CD4-positive, alpha-beta T cell treated with Interleukin-12 subunit alpha and Interleukin-12 subunit beta, for 1 hour (primary cell): Measurements from ENCODE around the gene HLA-DRB1.
"Not testable (repeated sequence)": the region's sequence is repeated elsewhere in the genome, so short reads cannot be mapped to it uniquely, and the experiment has no call there.

ENCODE experiments used
- DNase-seq: peaks from one replicate; pipeline ENCODE4 v3.0.0-alpha.2; 2020

HLA-DRB1 gene

DNA sequence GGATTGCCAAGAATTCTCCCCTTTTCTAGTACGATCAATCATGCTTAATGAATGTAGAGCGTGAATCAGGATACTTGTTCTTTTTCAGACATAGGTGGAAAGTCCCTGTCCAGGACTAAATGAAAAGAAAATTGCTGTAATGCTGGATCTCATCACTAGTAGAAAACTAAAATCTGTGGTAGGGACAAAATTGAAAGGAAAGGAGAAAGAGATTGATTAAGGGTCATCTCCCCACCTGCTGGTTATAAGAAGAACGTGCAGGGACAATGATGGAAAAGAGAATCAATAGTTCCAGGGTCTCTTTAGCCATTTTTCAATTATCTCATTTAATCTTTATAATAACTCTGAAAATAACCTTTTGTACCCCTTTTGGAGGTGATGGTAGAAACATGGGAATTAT, 18.7 kb upstream of the HLA-DRB1 start:
- DNase-seq: no peak

DNA sequence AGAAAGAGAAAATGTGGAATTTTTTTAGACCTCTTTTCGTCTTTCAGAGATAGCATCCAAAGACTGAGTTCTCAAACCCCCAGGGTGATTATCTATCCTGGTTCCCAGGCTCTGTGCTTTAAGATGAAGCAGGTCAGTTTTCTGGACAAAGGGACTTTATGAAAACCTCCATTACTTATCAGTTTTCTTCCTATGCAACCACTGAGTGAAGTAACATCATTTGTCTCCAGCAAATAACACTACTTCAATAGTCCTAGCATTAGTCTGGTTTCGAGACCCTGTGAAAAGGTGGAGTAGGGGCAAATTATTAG, 18.3 kb upstream of the HLA-DRB1 start:
- DNase-seq: no peak

DNA sequence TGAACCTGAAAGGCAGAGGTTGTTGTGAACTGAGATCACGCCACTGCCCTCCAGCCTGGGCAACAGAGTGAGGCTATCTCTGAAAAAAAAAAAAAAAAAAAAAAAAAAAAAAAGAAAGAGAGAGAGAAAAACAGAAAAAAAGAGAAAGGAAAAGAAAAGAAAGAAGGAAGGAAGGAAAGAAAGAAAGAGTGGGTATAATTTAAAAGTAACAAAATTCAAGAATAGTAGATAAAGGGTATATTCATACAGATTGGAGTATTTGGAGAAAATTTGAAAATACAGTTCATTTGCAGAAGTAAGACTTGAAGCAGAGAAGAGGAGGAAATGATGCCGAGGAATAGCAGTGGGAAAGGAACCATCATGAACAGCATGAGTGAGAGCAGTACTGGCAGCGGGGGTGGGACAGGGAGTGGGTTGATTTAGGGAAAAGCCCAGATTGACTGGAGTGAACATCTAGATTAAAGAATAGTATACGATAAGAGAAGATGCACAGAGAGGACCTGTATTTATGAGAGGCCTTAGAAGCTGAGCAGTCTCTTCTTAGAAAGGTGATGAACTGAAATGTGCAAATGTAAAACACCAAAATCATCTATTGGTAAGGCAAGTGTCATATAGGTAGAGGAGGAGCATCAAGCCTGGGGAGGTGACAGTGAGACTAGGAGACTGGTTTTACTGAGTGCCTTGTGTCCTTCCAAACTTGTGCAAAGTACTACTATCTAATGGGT, 17.8 kb upstream of the HLA-DRB1 start:
- no peak for DNase-seq

DNA sequence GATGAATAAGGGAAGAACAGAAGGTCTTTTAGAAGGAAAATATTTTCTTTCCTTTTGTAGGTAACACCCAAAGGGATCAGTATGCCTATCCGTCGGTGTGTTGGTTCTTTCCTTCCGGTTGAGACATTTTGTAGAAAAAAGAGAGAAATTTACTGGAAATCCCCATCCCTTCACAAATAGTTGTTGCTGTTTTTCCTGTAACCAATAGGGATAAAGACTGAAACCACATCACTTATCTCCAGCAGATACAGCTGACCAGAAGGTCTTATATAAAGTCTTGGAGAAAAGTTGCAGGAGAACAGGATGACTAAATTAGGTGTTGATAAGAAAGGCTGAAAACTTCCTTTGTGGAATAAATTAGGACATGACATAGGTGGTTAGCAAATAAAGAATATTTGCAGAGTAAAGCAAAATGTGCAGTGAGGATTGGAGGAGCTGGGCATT, 14.8 kb upstream of the HLA-DRB1 start:
- peak; percentile 40 for DNase-seq

DNA sequence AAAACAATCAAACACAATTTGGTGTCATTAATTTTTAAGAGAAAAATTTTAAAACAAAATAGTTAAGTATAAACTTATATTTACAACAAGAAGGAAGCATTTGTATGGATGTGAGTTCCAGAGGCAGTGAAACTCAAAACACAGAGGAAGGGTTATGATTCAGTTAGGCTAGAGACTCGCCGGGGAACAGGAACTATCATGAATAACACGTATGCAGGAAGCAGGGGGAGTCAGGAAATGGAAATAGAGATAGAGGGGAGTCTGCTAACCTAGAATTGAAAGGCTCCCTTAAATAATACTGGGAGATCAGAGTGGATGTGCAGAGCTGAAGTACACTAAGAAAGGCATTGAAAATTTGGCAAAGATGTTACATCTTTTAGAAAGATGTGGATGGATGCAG, 14.2 kb upstream of the HLA-DRB1 start:
- DNase-seq: no peak

DNA sequence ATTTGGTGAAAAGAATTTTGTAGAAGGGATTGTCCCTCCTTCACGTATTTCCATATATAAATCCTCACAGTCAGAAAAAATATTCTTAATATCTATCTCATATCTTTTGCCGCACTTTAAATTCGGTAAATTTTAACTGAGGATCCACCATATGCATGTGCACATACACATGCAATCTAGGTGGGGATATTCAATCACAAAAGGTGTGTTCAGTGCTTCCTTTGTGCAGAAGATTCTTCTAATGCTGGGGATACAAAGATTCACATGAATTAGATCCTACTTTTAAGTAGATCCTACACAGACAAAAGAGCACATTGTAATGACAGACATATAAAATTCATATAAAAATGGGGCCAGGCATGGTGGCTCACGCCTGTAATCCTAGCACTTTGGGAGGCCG, 13.6 kb upstream of the HLA-DRB1 start:
- no peak for DNase-seq

DNA sequence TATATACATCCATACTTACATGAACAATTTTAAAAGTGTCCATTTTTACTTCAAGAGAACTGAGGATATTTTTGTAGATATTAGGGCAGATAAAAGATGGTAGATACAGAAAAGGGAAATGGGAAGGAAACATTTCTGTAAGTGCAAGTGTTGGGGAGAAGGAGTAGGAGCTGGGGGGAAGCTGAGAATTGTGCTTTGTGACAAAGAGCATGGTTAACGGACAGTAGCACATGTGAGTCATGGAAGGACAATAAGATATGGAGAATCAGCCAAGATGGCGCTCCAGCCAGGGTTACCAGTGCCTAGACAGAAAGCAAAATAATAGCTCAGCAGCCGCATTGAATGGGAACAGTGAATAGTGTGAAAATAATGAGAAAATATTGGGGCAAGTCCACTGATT, 12.7 kb upstream of the HLA-DRB1 start:
- DNase-seq: no peak

DNA sequence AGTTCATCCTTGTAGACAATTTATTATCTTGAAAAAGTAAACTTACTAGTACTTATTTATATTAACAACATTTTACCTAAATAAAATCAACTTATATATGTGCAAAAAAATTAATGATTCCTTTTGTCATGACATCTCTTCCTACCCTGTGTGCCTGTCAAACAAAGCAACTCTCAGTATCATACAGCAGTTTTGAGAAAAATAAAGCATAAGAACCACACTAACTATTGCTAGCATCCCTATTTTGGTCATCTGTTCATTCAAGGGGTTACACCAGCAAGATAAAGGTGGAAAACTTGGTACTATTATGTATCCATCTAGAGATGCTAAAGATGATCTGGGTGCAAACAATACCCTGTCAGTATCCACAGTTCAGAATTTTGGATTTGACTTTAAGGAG, 7.4 kb upstream of the HLA-DRB1 start:
- DNase-seq: no peak

DNA sequence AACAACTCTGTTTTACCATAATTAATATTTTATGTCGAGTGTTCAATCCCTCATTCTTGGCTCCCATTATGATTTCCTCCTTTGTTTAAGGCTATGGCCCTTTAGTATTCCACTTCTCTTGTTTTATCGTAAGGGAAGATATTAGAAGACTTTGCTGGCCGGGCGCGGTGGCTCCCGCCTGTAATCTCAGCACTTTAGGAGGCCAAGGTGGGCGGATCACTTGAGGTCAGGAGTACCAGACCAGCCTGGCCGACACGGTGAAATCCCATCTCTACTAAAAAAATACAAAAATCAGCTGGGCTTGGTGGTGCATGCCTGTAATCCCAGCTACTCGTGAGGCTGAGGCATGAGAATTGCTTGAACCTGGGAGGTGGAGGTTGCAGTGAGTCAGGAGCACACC, 1.1 kb upstream of the HLA-DRB1 start:
- DNase-seq: not testable (repeated sequence)

DNA sequence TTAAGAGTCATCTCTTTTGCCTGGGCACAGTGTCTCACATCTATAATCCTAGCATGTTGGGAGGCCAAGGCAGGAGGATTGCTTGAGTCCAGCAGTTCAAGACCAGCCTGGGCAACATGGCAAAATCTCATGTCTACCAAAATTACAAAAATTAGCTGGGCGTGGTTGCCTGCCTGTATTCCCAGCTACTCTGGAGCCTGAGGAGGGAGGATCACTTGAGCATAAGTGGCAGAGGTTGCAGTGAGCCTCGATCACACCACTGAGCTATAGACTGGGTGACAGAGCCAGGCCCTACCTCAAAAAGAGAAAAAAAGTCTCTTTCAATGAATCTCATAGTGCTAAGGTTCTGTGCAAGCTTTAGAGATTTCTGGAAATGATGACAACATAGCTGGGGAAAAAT, 1.5 kb downstream of the HLA-DRB1 start:
- DNase-seq: no peak

DNA sequence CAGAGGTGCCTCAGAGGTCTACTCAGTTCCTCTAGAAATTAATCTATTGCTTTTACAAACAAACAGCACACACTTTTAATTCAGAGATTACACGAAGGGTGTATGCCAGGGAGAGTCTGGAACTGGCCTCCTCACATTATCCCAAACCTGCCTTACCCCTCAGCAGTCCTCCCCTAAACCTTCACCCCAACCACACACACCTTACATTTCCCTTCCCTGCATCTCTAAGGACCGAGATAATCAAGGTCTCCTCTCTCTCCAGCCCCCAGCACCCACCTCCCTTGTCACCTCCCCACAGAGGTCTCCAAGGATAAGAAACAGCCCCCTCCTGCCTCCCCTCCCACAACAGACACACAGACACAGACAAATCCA, 6.1 kb downstream of the HLA-DRB1 start:
- no peak for DNase-seq

DNA sequence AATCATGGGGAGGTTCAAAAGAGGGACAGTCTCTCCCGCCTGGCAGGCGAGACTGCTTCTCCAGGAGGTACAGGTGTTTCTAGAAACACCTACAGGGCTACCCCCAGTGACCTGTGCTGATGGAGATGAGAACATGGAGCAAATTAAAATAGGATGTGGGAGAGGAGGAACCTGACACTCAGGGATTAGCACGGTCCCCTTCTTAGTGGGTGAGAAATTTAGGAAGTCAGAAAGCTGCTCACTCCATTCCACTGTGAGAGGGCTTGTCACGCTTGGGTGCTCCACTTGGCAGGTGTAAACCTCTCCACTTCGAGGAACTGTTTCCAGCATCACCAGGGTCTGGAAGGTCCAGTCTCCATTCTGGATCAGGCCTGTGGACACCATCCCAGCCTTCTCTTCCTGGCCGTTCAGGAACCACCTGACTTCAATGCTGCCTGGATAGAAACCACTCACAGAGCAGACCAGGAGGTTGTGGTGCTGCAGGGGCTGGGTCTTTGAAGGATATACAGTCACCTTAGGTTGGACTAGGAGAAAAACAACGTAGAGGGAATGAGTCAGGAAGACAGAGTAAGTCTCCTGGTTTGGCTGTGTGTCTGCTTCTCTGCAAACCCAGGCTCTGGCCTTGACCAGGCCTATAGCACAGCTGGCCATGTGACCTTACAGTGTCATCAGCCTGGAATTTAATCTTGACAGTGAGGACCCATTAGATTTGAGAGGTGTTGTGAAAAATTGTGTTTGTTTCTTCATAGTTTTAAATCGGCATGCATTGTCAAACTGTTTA, 8.1 kb downstream of the HLA-DRB1 start:
- no peak for DNase-seq

DNA sequence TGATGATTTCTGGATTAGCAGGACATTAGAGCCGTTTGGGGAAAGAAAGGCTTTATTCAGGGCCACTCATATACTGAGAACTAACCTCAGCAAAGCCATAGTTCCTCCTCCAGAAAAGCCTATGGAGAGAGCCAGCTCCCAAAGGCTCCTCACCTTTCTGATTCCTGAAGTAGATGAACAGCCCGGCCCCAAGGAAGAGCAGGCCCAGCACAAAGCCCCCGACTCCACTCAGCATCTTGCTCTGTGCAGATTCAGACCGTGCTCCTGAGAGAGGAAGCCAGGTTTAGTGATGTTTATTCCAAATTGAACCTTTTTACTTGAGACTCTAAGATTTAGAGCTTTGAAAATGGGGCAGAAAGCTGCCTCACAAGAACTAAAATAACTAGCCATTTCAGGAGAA, 9.1 kb downstream of the HLA-DRB1 start:
- no peak for DNase-seq

DNA sequence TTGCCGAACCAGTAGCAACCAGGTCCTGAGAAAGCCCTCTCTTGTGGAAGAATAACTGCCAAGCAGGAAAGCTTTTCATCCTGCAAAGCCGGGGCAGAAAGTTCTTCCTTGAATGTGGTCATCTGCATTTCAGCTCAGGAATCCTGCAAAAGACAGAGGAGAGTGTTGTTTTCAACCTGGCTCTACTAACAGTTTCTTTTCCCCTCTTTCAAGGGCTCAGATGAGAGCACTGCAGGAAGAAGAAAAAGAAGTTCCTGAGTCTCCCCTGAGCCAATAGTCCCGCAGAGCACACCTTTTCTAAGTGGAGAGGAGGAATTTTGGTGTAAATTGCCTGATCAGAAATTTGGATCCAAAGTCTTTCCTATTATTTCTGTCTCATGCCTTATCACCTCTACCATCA, 10.7 kb downstream of the HLA-DRB1 start:
- no peak for DNase-seq

DNA sequence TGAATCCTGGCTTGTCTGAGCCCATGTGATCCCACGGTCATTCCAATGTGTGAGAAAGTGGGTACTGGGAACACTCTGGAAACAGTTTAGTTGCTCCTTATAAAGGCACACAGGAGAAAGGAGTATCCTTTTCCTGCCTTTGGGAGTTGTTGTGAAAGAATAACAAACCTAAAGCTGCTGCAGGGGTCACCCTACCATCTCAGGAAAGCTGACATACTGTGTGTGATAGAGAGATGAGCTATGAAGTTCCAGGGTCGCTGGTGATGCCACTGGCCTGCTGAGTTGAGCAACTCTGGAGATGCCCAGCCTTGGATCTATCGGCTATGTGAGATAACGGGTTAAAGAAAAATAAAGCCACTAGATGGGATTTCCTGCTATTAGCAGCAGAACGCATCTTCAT, 12.2 kb downstream of the HLA-DRB1 start:
- not testable (repeated sequence) for DNase-seq

DNA sequence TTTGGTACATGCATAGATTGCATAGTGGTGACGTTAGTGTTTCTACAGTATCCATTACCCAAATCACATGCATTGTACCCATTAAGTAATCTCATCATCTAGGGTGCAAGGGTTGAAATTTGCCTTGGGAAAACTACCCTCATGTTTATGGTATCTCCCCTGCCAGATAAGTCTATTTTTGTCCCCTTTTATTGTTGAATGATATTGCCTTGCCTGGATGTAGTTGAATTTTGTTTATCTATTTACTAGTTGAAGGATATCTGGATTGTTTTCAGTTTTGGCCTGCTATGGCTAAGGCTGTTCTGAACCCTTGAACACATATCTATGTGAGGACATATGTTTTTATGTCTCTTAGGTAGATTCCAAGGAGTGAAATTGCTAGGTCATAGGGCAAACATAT, 13.4 kb downstream of the HLA-DRB1 start:
- DNase-seq: no peak

DNA sequence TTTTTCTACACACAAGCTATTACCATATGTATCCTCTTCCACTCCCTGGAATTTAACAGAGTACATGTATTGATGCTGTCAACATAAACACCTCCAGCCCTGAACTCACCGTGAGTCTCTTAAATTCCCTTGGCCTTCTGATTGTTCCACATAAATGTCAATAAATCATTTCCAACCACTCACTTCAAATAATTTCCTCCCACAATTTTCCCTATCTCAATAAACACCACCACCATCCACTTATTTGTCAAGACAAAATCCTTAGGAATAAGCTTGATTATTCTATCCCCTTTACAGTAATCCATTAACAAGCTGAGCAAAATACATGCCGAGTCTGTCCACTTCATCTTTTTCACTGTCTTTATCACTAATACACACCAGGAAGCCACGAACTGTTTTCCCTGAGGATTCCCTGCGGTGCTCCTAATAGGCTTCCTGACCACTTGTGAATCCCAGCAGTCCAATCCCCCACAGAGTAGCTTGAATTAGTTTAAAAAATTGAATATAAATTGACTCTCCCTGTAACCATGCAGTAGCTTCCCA, 19.2 kb downstream of the HLA-DRB1 start:
- no peak for DNase-seq

DNA sequence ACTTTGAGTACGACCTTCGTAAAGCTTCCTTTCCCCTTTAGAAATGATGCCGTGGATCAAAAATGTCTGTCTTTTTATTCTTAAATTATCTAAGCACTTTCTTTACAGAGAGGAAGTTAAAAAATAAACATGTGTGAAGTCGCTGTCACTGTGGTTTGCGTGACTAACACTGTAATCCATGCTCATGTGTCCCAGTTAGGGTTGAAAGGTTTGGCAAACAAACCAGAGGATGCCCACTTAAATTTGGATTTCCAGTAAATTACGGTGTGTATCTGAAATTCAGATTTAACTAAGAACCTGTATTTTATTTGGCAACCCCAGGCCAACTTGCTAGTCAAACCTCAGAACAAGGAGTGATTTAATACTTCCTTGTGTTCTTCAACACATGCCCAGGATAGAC, 21.1 kb downstream of the HLA-DRB1 start:
- DNase-seq: no peak

DNA sequence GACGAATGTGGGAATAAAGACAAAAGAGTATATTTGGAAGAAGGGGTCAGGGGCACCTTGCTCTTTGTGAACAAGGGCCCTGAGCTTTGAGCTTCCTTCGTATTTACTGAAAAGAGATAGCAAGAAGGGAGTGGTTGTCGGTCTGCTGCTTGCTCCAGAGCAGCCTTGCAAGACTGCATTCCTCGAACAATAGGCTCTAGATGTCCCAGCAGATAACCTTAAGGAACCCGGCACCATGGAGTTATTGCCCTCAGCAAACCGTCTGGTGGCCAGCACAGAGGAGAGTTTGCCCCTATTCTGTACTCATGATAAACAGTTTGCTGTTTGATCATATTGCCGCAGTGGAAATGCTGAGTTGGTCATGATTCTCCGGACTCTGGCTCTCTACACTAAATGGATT, 22.7 kb downstream of the HLA-DRB1 start:
- DNase-seq: no peak

DNA sequence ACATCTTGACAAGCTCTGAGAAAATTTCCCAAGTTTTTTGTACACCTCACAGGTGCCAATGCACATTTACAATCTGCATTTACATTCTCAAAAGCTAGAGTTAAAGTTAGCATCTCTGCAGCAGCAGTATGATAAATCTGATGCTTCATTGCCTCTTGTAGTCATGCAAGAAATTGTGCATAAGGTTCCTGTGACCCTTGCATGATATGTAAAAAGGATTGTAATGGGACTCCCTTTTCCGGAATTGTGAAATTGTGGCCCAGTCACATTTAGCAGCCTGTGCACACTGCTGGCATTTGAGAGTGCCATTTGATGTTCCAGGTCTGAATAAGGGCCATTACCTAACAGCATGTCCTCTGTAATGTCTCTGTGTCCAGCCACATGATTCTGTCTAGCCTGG, 24.1 kb downstream of the HLA-DRB1 start:
- no peak for DNase-seq

DNA sequence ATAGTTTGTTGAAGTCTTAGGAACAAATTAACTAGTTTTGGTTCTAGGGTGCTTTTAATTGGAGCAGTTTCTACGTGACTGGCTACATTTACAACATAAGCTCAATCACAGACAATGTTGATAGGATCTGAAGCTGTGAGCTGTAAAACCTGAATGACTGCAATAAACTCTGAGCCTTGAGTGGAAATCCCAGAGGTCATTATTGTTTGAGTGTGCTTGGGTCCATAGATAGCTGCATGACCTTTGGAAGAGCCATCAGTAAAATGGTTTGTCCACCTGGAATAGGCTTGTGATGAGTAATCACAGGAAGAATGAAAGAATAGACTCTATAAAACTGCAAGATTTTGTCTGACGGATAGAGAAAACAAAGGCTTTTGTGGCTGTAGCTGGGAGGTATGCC, 26.7 kb downstream of the HLA-DRB1 start:
- DNase-seq: no peak

DNA sequence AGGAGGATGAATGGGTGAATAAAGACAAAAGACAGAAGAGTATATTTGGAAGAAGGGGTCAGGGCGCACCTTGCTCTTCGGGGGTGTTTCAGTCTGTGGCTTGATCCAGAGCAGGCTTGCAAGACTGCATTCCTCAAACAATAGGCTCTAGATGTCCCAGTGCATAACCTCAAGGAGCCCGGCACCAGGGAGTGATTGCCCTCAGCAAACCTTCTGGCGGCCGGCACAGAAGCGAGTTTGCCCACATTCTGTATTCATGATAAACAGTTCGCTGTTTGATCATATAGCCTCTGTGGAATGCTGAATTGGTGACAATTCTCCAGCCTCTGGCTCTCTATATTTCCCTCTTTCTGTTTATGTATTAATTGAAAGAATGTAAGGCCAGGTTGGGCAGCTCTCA, 29.9 kb downstream of the HLA-DRB1 start:
- no peak for DNase-seq

DNA sequence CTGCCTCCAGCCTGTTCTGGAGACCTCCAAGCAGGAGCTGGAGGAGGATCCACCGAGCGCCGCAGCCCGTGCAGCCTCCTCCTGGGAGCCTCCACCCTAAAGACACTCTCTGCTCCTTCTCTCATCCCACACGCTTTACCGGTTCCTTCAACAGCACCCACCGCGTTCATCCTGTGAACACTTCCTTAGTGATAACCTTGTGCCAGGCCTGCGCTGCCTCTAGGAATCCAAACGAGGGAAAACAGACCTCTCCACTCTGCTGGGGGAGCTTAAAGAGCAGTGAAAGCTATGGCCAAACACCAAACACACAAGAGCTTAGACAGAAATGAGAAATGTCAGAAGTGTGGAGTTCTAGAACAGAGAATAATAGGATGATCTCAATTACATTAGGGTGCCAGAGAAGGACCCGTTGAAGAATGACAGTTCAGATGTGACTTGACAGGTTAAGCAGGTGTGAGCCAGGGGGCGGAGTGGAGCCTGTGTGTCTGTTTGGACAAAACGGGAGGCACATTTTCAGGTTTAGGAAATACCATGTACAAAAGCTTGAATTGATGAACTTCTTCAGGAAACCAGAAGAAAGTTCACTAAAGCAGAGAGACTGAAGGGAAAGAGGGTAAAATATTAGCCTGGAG, 31.1 kb downstream of the HLA-DRB1 start:
- no peak for DNase-seq
